Endometrial microvascular endothelial cells (primary cell): ENCODE measurements around the gene KCNG2. TPM values are rescaled to one million over a fixed set of nuclear protein-coding genes. Genes with fewer than 3 reads are reported as not detected.

Source experiments
- in situ Hi-C: cut with HindIII; loops from 2 replicates; pipeline ENCODE4 v1.10.0; 2017; ENCODE audit warnings: low sequenced_read_pairs, low pct_unique_long_range_greater_than_20kb; ENCODE audit errors: inconsistent ontology term
- total RNA-seq: library from RNA; depleted of rRNA; stranded (reverse); fragments of >200 nt; gene quantifications from one replicate; pipeline ENCODE4 v1.2.3, GENCODE V29; 2015; ENCODE audit errors: inconsistent ontology term

Gene KCNG2
- total RNA-seq, 1 donor from 2014 or later, result not detected

DNA sequence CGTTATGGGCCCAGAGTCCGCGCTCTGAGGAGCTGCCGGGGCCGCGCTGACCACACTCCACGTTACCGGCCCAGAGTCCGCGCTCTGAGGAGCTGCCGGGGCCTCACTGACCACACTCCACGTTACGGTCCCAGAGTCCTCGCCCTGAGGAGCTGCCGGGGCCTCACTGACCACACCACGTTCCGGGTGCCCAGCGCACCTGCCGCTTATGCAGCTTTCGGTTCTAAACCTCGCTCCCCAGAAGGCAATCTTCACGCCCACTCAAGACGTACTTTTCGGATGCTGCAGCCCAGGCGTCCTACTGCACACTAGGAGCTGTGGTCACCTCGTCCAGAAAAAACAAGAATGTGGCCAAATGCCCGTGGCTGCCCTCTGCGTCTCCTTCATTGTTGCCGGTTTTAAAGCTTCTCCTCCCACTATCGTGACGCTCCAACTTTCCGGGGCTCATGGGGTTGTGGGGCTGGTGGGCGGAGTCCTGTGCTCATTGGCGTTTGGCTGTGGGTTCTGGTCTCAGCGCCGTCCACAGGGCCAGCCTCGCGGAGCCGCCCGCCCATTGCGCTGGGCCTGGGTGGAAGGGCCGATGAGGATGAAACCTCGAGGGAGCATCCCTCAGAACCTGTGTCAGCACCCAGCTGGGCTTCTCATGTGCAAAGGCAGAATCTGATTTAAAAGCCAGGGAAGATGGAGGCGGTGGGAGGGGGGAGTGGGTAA is 11.9 kb downstream of the KCNG2 start:
- in situ Hi-C loops, result no loop called here

DNA sequence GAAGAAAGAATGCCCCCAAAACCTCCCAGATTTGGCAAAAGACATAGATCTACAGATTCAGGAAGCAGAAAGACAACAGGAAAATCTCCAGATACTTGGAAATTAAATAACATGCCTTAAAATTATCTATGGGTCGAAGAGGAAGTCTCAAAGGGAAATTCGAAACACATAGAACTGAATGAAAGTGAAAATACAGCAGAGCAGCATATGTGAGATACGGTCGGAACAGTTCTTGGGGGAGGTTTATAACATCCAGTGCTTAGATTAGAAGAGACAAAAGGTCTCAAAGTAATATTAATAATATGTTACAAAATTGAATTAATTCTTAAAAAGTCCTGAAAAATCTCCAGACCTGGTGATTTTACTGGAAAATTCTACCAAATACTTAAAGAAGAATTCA is 14.3 kb downstream of the KCNG2 start:
- in situ Hi-C loops, result no loop called here

DNA sequence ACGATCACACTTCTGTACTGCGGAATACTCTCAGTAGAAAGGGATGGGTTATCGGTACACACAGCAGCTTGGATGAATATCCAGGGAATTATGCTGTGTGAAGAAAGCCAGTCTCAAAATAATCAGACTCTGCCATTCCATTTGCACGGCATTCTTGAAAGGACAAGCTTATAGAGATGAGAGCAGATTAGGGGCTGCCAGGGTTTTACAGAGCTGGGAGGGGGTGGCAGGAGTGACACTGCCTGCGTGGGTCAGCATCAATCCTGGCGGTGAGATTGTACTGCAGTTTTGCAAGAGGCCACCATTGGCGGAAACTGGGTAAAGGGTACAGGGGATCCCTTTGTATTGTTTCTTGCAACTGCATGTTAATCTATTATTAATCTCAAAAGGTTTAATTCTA is 16.6 kb downstream of the KCNG2 start:
- in situ Hi-C loops, result no loop called here

DNA sequence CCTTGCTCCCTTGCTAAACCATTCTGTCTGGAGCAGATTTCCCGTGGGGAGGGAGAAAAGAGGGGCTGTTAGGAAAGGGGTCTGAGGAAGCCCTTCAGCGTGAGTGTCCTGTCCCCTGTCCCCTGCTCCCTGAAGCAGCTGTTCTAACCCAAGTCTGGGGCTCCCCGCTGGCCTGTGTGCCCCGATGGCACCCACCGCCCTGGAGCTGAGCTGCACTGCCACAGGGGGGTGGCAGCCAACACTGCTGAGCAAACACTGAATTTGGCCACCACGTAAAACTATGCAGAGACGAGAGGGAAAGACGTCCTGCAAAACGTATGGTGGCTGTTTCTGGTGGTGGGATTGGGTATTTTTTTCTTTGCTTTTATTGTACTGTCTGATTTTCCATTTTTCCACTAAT is 17.9 kb downstream of the KCNG2 start:
- in situ Hi-C loops, result no loop called here

DNA sequence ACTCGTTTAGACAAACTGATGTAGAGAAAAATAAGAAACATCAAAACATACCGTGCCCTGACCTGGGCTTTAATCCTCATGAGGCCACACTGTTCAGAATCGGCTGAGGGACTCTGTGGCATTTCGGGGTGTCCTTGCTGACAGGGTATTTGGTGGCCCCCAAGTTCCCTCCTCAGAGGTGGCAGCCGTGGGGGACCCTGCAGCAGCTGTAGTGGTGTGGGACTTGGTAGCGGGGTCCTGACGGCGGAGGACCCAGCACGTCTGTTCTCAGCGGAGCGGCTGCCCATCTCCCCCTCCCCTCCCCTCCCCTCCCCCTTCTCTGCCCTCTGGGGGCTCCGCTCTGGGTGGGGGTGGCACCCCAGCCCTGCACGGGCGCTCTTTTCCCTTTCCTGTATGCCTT is 18.4 kb downstream of the KCNG2 start:
- in situ Hi-C loops, result no loop called here

DNA sequence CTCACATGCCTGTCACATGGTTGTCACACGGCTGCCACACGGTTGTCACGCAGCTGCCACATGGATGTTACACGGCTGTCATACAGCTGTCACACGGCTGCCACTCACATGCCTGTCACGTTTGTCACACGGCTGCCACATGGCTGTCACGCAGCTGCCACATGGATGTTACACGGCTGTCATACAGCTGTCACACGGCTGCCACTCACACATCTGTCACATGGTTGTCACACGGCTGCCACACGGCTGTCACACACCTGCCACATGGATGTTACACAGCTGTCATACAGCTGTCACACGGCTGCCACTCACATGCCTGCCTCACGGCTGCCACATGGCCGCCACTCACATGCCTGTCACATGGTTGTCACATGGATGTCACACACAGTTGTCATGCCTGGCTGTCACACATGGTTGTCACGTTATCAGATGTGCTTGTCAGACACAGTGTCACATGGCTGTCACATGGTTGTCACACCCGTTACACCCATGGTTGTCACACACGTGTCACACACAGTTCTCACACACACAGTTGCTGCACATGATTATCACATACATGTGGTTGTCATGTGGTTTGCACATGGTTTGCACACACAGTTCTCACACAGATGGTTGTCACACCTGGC is 19.4 kb downstream of the KCNG2 start:
- in situ Hi-C loops, result no loop called here

DNA sequence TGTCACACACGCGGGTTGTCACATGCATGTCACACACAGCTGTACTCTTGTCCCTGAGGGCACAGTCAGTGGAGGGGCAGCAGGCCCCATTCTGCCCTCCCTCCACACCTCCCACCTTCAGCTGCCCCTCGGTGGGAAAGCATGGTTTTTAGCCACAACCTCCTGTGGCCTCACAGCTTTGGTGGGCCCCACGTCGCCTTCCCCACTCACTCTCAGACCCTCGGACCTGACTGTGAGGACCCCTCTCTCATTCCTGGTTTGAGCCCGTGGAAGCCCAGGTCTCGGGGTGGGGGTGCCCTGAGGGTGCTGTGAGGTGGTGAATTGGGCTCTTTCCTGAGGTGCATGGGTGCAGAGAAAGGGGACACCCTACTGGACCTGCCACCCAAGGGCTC is 19.9 kb downstream of the KCNG2 start:
- in situ Hi-C loops, result no loop called here

DNA sequence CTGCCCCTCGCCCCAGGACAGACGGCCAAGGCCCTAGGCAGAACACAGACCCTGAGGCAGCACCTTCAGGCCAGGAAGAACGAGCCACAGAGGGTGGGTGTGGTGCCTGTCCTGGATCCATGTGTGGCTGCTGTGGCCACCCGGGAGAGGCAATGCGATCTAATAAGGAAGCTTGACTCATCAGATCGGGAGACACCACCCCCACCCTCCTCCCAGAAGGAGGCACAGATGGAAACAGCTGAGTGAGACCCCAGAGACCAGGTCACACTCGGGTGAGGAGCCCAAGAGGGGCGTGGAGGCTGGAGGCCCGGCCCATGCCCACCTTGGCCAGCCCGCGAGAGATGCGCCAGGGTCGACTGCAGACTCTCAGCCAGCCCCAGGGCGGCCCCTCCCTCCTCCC is 20.3 kb downstream of the KCNG2 start:
- in situ Hi-C loops, result no loop called here

DNA sequence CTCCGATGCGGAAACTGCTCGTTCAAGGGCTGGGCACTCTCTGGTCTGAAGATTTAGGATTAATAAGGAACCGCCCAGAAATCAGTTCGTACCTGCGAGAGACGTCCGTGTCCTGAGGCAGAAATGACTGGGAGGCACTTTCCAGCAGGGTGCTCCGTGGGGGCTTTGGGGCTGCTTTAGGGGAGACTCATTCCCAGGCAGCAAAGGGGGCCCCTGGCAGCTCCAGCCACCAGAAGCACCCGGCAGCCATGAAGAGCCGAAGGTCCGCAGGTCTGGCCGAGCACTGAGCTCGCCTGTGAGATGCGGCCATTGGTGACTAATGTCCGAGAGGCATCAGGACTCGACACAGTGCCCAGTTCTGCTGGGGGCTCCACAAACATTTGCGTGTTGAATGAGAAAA is 20.9 kb downstream of the KCNG2 start:
- in situ Hi-C loops, result no loop called here

DNA sequence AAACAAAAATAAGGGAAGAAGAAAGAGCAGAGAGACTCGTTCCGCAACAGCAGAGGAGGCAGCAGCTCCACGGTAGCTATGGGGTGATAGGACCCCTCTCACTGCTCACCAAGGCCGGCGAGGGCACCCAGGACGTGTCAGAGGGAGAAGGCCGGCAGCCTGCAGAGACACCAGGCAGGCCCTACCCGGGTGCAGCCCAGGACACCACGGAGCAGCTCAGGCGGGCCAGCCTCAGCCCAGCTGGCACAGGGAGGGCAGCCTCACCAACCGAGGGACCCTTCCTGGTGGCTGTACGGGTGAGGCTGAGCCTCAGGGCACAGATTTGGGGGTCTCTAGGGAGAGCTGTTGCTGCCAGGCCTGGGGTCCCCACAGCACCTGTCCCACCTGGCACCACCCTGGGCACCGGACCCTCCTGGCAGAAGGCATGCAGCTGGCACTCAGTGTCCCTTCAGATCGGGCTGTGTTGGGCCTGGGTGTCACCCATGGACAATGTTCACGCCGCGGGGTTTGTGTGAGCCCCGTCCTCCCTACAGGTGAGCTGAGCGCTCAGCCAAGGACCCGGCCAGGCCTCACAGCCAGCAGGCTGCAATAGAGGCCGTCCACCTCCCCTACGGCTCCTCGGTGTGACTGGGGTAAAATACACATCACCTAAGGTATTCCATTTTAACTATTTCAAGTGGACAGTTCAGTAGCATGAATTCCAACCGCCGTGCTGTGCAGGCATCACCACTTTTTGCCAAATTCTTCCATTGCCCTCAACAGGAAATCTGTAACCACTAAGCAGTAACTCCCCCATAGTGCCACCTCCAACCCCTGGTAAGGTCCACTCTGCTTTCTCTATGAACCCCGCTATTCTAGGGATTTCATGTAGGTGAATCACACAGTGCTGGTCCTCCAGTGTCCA is 21.6 kb downstream of the KCNG2 start:
- in situ Hi-C loops, result no loop called here

DNA sequence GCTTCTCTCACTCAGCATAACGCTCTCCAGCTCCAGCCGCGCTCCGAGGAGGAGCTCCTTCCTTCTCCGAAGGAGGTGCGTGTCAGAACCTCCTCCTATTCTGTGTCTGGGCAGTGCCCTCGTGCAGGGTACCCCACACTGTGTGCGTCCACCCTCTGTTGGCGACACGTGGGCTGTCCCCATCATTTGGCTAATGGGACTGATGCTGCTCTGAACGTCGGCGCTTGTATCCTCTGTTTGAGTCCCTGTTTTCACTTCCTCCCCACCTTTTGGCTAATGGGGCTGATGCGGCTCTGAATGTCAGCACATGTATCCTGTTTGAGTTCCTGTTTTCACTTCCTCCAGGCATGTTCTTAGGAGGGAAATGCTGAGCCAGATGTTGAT is 22.2 kb downstream of the KCNG2 start:
- in situ Hi-C loops, result no loop called here

DNA sequence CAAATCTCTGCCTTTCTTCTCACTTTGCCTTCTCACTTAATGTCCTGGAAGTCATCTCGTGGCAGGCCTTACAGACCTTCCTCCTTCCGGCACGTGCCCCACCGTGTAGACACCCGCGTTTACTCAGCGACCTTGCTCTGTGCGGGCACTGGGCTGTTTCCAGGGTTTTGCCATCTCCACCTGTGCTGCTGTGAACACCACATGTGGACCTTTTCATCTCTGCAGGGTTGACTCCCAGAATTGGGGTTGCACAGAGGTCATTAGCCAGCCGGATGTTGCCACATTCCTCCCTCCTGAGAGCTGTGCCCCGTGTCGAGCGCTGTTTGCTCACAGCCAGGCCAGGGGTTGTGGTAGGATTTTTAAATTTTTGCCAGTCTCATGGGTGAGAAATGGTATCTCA is 25.4 kb downstream of the KCNG2 start:
- in situ Hi-C loops, result no loop called here

DNA sequence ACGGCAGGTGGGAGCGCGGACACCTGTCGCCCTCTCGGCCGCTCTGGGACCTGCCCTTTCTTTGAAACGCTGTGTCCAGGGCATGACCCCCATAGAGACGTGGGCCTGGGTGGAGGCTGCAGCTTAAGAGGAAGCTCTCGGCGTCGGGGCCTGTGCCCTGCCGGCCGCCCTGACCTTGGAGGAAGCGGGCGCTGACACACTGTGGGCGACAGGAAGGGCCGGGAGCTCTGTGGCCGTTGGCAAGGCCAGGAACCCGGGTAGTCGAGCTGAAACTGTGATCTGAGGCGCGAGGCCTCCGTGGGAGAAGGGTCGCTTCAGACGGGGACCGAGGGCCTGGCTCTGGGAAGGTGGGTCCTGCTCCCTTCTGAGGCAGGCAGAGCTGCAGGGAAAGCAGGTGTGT is 28.2 kb downstream of the KCNG2 start:
- in situ Hi-C loops, result no loop called here

DNA sequence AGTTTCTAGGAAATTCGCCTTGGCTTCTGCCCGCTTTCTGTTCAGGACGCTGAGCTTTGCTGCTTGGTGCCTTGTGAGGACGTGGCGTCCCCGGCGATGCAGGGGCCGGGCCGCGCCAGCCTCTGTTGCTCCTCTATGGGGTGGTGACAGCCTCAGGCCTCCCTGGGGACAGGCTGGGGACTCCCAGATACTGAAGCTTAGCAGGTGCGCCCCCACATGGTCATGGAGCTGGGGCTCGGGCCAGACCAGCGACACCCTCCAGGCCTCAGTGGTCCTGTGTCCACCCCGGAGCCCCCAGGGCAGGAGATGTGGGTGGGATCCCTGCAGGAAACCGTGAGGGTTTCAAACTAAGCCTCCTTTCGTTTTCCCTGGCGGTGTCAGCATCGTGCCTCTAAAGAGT is 29.2 kb downstream of the KCNG2 start:
- in situ Hi-C loops, result no loop called here

DNA sequence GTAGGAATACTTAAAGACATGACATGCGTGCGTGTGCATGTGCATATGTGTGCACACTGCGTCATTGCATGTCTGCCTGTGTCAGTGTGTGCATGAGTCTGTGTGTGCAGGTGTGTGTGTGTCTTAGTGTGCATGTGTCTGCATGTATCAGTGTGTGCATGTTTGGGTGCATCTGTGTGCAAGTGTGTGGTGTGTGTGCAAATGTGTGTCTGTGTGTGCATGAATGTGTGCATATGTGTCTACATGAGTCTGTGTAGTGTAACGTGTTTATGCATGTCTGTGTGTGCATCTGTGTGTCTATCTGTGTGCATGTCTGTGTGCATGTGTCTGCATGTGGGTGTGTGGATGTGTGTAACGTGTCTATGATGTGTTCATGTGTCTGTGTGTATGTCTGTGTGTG is 30.5 kb downstream of the KCNG2 start:
- in situ Hi-C loops, result no loop called here

DNA sequence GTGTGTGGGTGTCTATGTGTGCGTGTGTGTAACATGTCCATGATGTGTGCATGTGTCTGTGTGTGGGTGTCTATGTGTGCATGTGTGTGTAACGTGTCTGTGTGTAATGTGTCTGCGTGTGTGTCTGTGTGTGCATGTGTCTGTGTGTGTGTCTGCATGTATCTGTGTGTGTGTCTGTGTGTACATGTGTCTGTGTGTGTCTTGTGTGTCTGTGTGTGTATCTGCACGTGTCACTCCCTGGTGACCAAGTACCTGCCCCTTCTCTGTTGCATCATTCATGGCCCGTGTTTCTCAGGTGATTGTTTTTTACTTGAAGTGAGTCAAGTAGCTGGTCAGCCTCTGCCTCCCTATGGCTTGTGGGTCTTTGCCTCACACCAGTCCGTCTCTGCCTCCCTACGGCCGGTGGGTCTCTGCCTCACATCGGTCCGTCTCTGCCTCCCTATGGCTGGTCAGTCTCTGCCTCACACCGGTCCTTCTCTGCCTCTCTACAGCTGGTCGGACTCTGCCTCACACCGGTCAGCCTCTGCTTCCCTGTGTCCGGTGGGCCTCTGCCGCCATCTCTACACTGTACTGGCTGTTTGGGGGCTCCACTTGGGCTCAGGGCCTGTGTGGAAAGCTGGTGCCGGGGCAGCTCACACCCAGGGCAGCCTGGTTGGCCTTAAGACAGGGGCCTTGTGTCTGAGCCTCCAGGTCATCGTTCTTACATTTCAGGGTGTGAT is 31.6 kb downstream of the KCNG2 start:
- in situ Hi-C loops, result no loop called here

DNA sequence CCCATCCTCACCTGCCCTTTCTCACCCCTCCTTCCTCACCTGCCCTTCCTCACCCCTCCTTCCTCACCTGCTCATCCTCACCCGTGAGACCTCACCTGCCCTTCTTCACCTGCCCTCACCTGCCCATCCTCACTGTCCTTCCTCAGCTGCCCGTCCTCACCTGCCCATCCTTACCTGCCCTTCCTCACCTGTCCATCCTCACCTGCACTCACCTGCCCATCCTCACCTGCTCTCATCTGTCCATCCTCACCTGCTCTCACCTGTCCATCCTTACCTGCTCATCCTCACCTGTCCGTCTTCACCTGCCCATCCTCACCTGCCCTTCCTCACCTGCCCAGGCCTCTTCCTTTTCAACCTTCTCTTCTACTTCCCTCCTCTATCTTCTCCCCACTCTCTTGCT is 34.4 kb downstream of the KCNG2 start:
- in situ Hi-C loops, result no loop called here

DNA sequence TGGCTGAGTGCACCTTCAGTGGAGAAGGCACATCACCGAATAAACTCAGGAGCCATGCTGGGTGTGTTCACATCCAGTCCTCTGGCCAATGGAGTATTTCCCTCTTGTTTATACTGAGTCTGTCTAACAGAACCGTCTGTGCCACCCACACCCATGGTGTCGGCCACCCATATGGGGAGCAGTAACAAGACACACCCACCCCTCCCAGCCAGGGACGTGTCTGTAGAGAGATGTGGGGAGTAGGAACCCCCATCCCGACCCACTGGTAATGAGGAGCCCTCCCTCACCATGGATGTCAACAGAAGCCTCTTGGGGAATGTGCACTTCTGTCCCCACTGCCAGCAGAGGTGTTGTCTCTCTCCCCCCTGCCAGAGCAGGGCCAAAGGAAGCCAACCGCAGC is 37.1 kb downstream of the KCNG2 start:
- in situ Hi-C loops, result no loop called here

DNA sequence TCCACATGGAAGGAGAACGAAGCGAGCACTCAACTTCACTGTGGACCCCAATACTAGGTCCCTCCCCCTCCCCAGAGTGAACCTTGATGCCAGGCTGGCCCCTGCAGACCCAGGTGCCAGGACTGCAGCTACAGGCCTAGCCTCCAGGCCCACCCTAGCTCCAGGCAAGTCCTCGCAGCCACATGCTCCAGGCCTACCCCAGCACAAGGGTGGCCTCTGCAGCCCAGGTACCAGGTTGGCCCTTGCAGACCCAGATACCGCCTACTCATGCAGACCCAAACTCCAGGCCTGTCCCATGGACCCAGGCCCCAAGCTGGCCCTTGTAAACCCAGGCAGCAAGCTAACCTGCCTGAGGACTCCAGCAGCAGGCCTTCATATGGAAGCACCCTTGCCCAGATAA is 44.2 kb downstream of the KCNG2 start:
- in situ Hi-C loops, result no loop called here
